Measurements from ENCODE around the gene TBC1D7.
A peak's percentile ranks its signal among the peaks of the same experiment; 100 is the strongest.
"Not testable (repeated sequence)": the region's sequence is repeated elsewhere in the genome, so short reads cannot be mapped to it uniquely, and the experiment has no call there.

The TBC1D7 gene

GRCh38 chr6:13339863-13340630, 11.7 kb upstream of the TBC1D7 start:
- Histone ChIP-seq H3K4me1 (ENCODE audit: control insufficient read depth, insufficient read depth, low read length, poor library complexity, severe bottlenecking) (peaks cover 4% of the 10 kb centered on the region), H3K27ac (ENCODE audit: low read depth, low read length, severe bottlenecking) (no peak overlapping the region), H3K9me3 (ENCODE audit: control insufficient read depth, low read length) (peaks cover 10% of the 10 kb centered on the region), H3K36me3 (ENCODE audit: control insufficient read depth, insufficient read depth, low read length) (no peaks in the 10 kb centered on the region), H3K4me3 (ENCODE audit: extremely low read depth, insufficient read depth, low read length, poor library complexity, severe bottlenecking) (no peak overlapping the region)
- 87 to 90% methylated on average over 6 to 7 of the region's 8 CpGs for WGBS, 2 experiments (ENCODE audit: insufficient coverage in 2 of 2)

GRCh38 chr6:13338038-13338437, 9.7 kb upstream of the TBC1D7 start:
- peaks cover 10% of the 10 kb centered on the region for H3K9me3 ChIP-seq (ENCODE audit: control insufficient read depth, low read length)
- H3K4me3 ChIP-seq (ENCODE audit: extremely low read depth, insufficient read depth, low read length, poor library complexity, severe bottlenecking) = no peak overlapping the region
- 100% methylated on average over 2 of the region's 5 CpGs for WGBS, 2 experiments (ENCODE audit: insufficient coverage in 2 of 2)
- H3K4me1 ChIP-seq (ENCODE audit: control insufficient read depth, insufficient read depth, low read length, poor library complexity, severe bottlenecking) = peaks cover 9% of the 10 kb centered on the region
- H3K27ac ChIP-seq (ENCODE audit: low read depth, low read length, severe bottlenecking) = no peak overlapping the region
- no peaks in the 10 kb centered on the region for H3K36me3 ChIP-seq (ENCODE audit: control insufficient read depth, insufficient read depth, low read length)

GRCh38 chr6:13336553-13336952, 8.2 kb upstream of the TBC1D7 start:
- H3K27ac ChIP-seq (ENCODE audit: low read depth, low read length, severe bottlenecking) = no peak overlapping the region
- peaks cover 9% of the 10 kb centered on the region for H3K4me1 ChIP-seq (ENCODE audit: control insufficient read depth, insufficient read depth, low read length, poor library complexity, severe bottlenecking)
- 36 to 44% methylated on average over 10 of the region's 11 CpGs for WGBS, 2 experiments (ENCODE audit: insufficient coverage in 2 of 2)
- no peaks in the 10 kb centered on the region for H3K9me3 ChIP-seq (ENCODE audit: control insufficient read depth, low read length)
- H3K4me3 ChIP-seq (ENCODE audit: extremely low read depth, insufficient read depth, low read length, poor library complexity, severe bottlenecking) = no peak overlapping the region
- H3K36me3 ChIP-seq (ENCODE audit: control insufficient read depth, insufficient read depth, low read length) = no peaks in the 10 kb centered on the region

GRCh38 chr6:13334953-13335352, 6.6 kb upstream of the TBC1D7 start:
- H3K27ac ChIP-seq (ENCODE audit: low read depth, low read length, severe bottlenecking) = peak overlapping the region; percentile 45
- no peaks in the 10 kb centered on the region for H3K9me3 ChIP-seq (ENCODE audit: control insufficient read depth, low read length)
- WGBS, 2 experiments (ENCODE audit: insufficient coverage in 2 of 2) = 34 to 58% methylated on average over 3 of the region's 3 CpGs
- no peaks in the 10 kb centered on the region for H3K36me3 ChIP-seq (ENCODE audit: control insufficient read depth, insufficient read depth, low read length)
- peaks cover 9% of the 10 kb centered on the region for H3K4me1 ChIP-seq (ENCODE audit: control insufficient read depth, insufficient read depth, low read length, poor library complexity, severe bottlenecking)
- H3K4me3 ChIP-seq (ENCODE audit: extremely low read depth, insufficient read depth, low read length, poor library complexity, severe bottlenecking) = no peak overlapping the region

GRCh38 chr6:13332349-13332706, 4.0 kb upstream of the TBC1D7 start:
- no peaks in the 10 kb centered on the region for H3K9me3 ChIP-seq (ENCODE audit: control insufficient read depth, low read length)
- no peak overlapping the region for H3K4me3 ChIP-seq (ENCODE audit: extremely low read depth, insufficient read depth, low read length, poor library complexity, severe bottlenecking)
- 100% methylated on average over 2 of the region's 2 CpGs; no CpG with 5 or more reads in 1 of the 2 experiments for WGBS, 2 experiments (ENCODE audit: insufficient coverage in 2 of 2)
- H3K36me3 ChIP-seq (ENCODE audit: control insufficient read depth, insufficient read depth, low read length) = no peaks in the 10 kb centered on the region
- peaks cover 9% of the 10 kb centered on the region for H3K4me1 ChIP-seq (ENCODE audit: control insufficient read depth, insufficient read depth, low read length, poor library complexity, severe bottlenecking)
- H3K27ac ChIP-seq (ENCODE audit: low read depth, low read length, severe bottlenecking) = no peak overlapping the region

GRCh38 chr6:13331516-13332348, 3.4 kb upstream of the TBC1D7 start:
- WGBS, 2 experiments (ENCODE audit: insufficient coverage in 2 of 2) = 67 to 70% methylated on average over 5 to 7 of the region's 13 CpGs
- no peak overlapping the region for H3K4me3 ChIP-seq (ENCODE audit: extremely low read depth, insufficient read depth, low read length, poor library complexity, severe bottlenecking)
- H3K4me1 ChIP-seq (ENCODE audit: control insufficient read depth, insufficient read depth, low read length, poor library complexity, severe bottlenecking) = peaks cover 12% of the 10 kb centered on the region
- no peaks in the 10 kb centered on the region for H3K9me3 ChIP-seq (ENCODE audit: control insufficient read depth, low read length)
- H3K27ac ChIP-seq (ENCODE audit: low read depth, low read length, severe bottlenecking) = no peak overlapping the region
- H3K36me3 ChIP-seq (ENCODE audit: control insufficient read depth, insufficient read depth, low read length) = no peaks in the 10 kb centered on the region

- peak overlapping the region; percentile 92 for H3K27ac ChIP-seq (ENCODE audit: low read depth, low read length, severe bottlenecking)
- H3K36me3 ChIP-seq (ENCODE audit: control insufficient read depth, insufficient read depth, low read length) = peaks cover 24% of the 10 kb centered on the region
- H3K4me3 ChIP-seq (ENCODE audit: extremely low read depth, insufficient read depth, low read length, poor library complexity, severe bottlenecking) = peak overlapping the region; percentile 87
- peaks cover 4% of the 10 kb centered on the region for H3K4me1 ChIP-seq (ENCODE audit: control insufficient read depth, insufficient read depth, low read length, poor library complexity, severe bottlenecking)
- no peaks in the 10 kb centered on the region for H3K9me3 ChIP-seq (ENCODE audit: control insufficient read depth, low read length)
- WGBS, 2 experiments (ENCODE audit: insufficient coverage in 2 of 2) = 0% methylated on average over 1 of the region's 2 CpGs
Measured at GRCh38 chr6:13328875-13329183, 492 bp upstream of the TBC1D7 start.

- peak overlapping the region; percentile 92 for H3K27ac ChIP-seq (ENCODE audit: low read depth, low read length, severe bottlenecking)
- WGBS, 2 experiments (ENCODE audit: insufficient coverage in 2 of 2) = 0 to 8% methylated on average over 7 of the region's 10 CpGs
- H3K4me1 ChIP-seq (ENCODE audit: control insufficient read depth, insufficient read depth, low read length, poor library complexity, severe bottlenecking) = peaks cover 4% of the 10 kb centered on the region
- peaks cover 36% of the 10 kb centered on the region for H3K36me3 ChIP-seq (ENCODE audit: control insufficient read depth, insufficient read depth, low read length)
- no peaks in the 10 kb centered on the region for H3K9me3 ChIP-seq (ENCODE audit: control insufficient read depth, low read length)
- peak overlapping the region; percentile 87 for H3K4me3 ChIP-seq (ENCODE audit: extremely low read depth, insufficient read depth, low read length, poor library complexity, severe bottlenecking)
Measured at GRCh38 chr6:13327691-13328075, 654 bp downstream of the TBC1D7 start.

GRCh38 chr6:13326031-13326586, 2.2 kb downstream of the TBC1D7 start:
- not testable (repeated sequence) for H3K4me3 ChIP-seq (ENCODE audit: extremely low read depth, insufficient read depth, low read length, poor library complexity, severe bottlenecking); H3K27ac ChIP-seq (ENCODE audit: low read depth, low read length, severe bottlenecking); H3K9me3 ChIP-seq (ENCODE audit: control insufficient read depth, low read length); H3K4me1 ChIP-seq (ENCODE audit: control insufficient read depth, insufficient read depth, low read length, poor library complexity, severe bottlenecking)
- WGBS, 2 experiments (ENCODE audit: insufficient coverage in 2 of 2) = no CpG with 5 or more reads among the region's 3 CpGs
- H3K36me3 ChIP-seq (ENCODE audit: control insufficient read depth, insufficient read depth, low read length) = peaks cover 51% of the 10 kb centered on the region

- Histone ChIP-seq H3K27ac (ENCODE audit: low read depth, low read length, severe bottlenecking) (no peak overlapping the region), H3K9me3 (ENCODE audit: control insufficient read depth, low read length) (no peaks in the 10 kb centered on the region), H3K4me3 (ENCODE audit: extremely low read depth, insufficient read depth, low read length, poor library complexity, severe bottlenecking) (no peak overlapping the region), H3K36me3 (ENCODE audit: control insufficient read depth, insufficient read depth, low read length) (peaks cover 93% of the 10 kb centered on the region), H3K4me1 (ENCODE audit: control insufficient read depth, insufficient read depth, low read length, poor library complexity, severe bottlenecking) (no peaks in the 10 kb centered on the region)
- 89 to 100% methylated on average over 1 to 4 of the region's 5 CpGs for WGBS, 2 experiments (ENCODE audit: insufficient coverage in 2 of 2)
Measured at GRCh38 chr6:13319891-13320564, 8.3 kb downstream of the TBC1D7 start.
